Activated CD4-positive, alpha-beta T cell treated with anti-CD3 and anti-CD28 coated beads, Interleukin-2, amount 50 U/mL, for 48 hours (primary cell): ENCODE data around the gene NSDHL.

Source experiments
- DNase-seq, 2 experiments: peaks; one replicate each; pipeline ENCODE4 v3.0.0-alpha.2; 2020

Gene NSDHL

DNA sequence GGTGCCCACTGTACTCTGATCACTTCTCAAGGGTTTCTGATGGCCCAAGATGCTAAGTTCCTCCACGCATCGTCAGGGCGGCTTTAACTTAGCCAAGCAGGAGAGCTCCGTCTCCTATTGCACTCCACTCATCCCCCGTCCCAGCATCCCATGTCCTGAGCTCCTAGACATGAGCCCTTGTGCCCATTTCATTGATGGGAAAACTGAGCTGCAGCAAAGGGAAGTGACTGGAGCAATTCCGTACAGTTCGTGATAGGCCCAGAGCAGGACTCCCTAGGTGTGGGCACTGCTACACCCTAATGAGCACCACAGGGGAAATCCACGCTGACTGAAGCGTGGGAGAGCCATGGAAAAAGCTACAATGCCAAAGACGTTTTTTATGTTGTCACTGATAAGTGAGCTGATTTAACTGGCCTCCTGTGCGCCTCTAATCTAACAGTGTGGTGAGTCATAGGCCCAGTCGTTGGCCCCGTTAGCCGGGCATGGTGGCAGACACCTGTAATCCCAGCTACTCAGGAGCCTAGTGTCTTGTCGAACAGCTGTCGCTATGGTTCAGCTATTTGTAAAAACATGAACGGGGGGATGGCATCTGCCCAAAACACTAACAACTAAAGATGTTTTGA is 14.9 kb downstream of the NSDHL start:
- DNase-seq = no peak

DNA sequence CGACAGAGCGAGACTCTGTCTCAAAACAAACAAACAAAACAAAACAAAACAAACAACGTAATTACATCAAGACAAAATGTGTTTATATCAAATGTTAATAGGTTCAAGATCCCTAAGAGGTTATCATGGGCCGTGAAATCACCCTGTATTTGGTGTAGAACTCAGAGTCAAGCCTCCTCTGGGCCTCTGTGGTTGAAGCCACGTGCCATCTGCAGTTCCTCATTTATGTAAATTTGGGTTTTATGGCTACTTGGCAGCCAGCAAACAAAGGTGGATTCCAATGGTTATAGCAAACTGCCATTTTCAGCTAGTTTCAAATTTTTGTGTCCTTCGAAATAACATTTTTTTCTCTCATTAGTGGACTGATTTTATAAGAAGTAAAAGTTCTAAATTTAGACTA is 16.4 kb downstream of the NSDHL start:
- no peak for DNase-seq

- no peak for DNase-seq
These were observed 19.6 kb downstream of the NSDHL start for GRCh38 chrX:152850465-152850864.

- DNase-seq = no peak
These were observed 23.1 kb downstream of the NSDHL start for GRCh38 chrX:152853986-152854385.

GRCh38 chrX:152861116-152861515 is 30.3 kb downstream of the NSDHL start:
- DNase-seq = no peak

- DNase-seq = no peak
These were observed 31.0 kb downstream of the NSDHL start for GRCh38 chrX:152861826-152862225.

DNA sequence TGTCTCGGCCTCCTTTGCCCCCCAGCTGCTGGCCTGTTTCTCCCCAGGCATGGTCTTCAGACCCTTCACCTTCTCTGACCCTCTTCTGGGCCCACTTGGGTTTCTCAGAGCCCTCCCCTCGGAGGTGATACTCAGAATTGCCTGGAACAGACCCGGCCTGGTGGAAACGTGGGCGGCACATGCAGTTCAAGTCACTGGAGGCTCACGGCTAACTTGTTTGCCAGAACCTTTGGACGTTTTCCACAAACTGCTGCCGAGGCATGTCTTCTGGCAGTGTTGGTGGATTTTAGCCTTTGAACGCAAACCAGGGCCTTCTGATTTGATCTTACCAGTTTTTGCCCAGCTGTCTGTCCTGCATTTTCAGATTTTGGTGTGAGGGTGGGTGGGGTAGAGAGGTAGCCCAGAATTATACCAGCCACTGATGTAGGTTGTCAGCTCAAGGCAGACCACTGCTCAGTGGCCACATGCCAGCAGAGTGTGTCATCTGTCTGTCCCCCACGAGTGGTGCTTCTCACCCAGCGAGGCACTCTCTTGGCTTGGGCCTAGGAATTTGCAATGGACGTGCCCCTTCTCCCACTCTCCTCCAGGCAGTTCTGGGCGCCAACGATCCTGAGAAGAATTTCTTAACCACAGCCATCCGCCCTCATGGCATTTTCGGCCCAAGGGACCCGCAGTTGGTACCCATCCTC is 34.5 kb downstream of the NSDHL start:
- no peak for DNase-seq

- DNase-seq = no peak
These were observed 35.5 kb downstream of the NSDHL start for GRCh38 chrX:152866386-152866785.

- DNase-seq = no peak
These were observed 39.1 kb downstream of the NSDHL start for GRCh38 chrX:152869972-152870371.

- DNase-seq = no peak
These were observed 40.4 kb downstream of the NSDHL start for GRCh38 chrX:152871260-152871659.

- DNase-seq = no peak
These were observed 41.7 kb downstream of the NSDHL start for GRCh38 chrX:152872522-152872921.

GRCh38 chrX:152873361-152873760 is 42.5 kb downstream of the NSDHL start:
- DNase-seq = no peak

DNA sequence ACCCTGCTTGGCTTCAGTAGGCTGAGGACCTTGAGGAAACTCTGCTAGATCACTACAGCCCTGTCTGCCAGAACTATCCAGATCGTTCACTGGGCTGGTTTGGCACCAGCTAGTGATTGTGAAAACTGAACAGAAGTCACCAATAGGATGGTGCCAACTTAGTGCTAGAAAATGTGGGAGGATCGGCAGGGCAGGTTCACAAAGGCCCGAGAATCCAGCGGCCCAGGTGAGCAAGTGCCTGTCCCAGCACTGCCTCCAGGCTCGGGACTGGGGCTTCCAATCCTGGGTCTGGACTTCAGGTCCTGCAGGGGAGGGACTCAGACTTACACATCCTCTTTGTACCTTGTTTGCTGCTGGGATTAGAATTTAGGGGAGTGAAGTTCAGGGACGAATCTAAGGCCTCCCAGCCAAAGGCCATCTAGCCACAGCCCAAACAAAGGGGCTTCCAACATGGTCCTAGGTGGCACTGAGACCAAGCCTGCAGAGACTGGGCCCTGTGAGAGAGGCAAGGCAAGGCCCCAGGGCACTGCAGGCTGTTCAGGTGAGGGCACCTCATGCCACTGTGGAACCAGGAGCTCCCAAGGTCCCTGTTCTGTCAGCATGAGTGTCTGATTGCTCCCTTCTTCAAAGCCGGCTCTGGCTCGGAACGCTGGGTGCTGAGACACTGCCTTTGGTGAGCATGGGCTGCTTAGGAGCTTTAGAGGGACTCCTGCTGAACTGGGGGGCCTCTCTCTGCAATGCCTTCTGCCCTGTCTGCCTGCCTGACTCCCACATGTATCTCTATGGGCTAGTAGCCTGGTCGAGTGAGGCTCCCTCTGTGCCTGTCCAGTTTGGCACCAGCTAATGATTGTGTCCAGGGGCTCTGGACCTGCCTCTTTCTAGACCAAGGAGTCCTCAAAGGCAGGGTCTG is 46.3 kb downstream of the NSDHL start:
- DNase-seq = no peak

DNA sequence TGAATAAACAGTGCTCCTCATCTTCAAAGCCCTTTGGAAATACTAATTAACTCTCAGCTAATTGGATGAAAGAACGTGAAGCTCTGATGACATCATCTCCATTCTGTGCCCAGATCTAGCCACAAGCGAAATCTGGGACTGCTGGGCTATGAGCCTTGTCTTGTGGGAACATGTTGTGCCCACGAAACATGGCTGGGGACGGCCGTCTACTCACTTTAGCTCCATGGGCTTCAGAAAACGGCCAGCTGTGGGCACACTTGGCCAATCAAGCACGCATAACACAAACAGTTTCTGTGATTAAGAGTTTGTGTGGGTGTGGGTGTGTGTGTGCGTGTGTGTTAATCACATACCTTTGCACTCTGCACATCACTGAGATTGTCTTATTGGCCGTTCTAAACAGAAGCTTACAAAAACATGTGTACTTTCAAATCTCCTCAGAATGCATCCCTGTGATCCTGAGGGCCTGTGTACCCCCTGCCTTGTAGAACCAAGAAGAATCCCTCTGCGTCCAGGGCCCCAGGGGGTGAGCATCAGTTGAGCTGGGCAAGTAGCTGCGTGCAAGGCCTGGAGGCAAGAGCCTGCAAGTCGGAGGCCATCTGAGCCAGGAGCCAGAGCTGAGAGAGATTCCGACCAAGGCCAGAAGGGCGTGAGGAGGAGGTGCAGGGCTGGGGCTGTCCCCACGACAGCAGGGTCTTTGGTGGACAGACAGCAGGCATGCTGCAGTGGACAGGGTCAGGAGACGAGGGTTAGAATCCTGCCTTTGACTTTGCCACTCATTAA is 48.3 kb downstream of the NSDHL start:
- no peak for DNase-seq

- no peak for DNase-seq
These were observed 50.4 kb downstream of the NSDHL start for GRCh38 chrX:152881289-152881688.

DNA sequence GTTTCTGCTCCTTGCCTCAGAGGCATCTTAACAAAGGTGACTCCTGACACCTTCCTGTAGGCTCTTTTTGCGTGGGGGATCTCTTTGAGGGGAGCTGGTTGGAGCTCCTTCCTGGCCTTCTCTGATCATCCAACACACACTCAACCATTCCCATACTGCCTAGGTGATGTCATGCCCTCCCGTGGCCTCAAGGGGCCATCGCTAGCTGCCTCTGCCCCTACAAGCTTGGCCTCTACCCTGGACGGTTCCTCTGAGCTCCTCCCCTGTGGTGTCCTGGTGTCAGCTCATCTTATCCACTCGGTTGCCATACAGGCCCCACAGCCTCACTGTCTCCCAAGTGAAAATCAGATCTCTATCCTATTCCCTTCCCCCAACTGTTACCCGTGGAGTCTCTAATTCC is 53.3 kb downstream of the NSDHL start:
- no peak for DNase-seq

- DNase-seq = no peak
These were observed 55.9 kb downstream of the NSDHL start for GRCh38 chrX:152886716-152887115.

- no peak for DNase-seq
These were observed 61.6 kb downstream of the NSDHL start for GRCh38 chrX:152892499-152892898.

GRCh38 chrX:152892999-152893891 is 62.4 kb downstream of the NSDHL start:
- no peak for DNase-seq

- DNase-seq = no peak
These were observed 63.2 kb downstream of the NSDHL start for GRCh38 chrX:152893980-152894610.

- DNase-seq = no peak
These were observed 64.3 kb downstream of the NSDHL start for GRCh38 chrX:152895121-152895520.
